ENCODE measurements around the gene PLAC8.
"Not testable (repeated sequence)": the region's sequence is repeated elsewhere in the genome, so short reads cannot be mapped to it uniquely, and the experiment has no call there.

The PLAC8 gene, protein sequence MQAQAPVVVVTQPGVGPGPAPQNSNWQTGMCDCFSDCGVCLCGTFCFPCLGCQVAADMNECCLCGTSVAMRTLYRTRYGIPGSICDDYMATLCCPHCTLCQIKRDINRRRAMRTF

DNA sequence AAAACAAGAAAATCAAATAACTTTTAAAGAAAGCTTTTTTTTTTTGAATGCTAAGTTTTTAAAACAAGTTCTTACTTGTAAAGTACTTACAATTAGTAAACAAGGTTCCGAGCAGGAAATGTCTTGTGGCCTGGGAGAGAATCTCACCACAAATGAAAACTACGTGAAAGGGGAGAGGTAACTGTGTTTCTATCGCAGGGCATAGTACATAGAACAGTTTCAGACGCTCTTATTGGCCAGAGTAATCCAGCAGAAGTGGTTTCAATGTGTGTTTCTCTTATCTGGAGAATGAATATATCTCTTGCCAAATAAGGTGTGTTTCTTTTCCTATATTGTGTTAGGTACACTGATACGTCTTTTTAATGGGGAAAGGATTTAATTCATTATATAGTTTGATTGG lies at the start of gene PLAC8:
PLAC8 (minus strand) TSS at position 154 of the 400 bp plus-strand sequence. CDS start 6,808 bp downstream, outside the sequence.
- no peak for DNase-seq

DNA sequence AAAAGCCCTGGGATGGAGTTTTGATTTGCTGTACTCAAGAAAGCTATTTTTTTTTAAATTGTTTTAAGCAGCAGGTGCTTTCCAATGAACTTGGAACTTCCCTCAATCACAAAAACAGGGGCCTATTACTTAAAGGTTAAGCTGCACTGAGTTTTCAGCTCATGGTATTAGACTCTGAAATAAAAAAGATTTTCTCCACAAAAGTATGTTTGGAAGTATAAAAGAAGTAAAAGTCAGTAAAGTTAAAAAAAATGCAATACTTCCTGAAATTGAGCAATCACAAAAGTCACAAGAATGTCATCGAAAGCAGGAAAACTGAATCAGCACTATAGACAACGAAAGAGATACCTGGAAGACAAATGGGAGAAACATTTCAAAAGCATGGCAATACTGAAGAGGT lies 38.9 kb upstream of the PLAC8 start:
- DNase-seq = no peak

DNA sequence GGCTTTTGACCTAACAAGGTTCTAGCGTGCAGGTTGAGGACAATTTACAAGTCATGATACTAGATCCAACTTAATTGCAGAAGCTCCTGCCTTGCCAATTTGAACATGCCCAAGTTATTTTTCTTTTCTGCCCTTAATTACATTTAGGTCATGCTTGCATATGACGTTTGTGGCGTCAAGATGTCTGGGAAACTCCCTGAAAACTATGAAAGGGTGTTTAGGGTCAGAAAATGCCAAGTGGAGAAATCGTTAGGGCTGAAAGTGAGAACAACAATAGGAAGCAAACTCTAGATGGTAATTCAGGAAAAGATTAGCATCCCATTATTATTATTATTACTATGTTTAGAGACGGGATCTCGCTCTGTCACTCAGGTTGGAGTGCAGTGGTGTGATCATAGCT lies 38.2 kb upstream of the PLAC8 start:
- DNase-seq = no peak

DNA sequence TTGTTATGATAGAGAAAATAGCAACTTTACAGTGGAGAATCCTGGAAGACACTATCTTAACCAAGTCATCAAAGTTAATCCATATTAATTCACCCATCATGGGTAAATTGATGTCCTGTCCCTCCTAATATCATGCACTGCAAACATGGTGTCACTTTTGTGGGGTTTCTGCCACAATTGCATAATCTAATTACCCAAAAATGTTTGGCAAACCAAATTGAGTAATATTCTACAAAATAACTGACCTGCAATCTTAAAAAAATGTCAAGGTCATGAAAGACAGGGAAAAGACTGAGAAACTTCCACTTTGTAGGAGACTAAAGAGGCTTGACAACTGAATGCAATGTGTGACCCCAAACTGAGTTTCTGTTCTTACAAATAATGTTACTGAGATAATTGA lies 37.1 kb upstream of the PLAC8 start:
- DNase-seq = no peak

DNA sequence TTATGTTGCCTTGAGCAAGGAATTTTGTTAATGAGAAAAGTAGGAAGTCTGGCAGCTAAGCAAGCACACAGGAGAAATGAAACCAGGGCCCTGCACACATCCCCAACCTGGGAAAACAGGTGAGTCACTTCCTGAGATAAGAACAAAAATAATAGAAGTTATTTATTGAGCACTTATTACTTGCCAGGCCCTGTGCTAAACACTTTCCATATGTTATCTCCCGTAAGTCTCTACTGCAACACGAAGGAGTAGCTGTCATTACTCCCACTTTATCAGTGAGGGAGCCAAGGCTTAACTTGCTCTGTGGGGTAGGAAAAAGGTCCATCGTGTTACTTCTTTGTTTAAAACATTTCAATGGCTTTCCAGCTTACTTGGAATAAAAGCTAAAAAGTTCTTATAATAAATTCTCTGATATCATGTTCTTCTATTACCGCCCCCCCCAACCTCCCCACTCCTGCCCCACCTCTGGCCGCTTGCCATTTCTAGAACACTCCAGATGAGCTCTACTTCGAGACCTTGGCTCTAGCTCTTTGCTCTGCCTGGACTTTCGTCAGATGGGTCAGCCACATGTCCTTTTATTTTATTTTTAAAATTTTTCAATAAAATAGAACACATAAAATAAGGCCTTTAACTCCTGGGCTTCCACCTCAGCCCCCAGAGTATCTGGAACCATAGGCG lies 36.3 kb upstream of the PLAC8 start:
- no peak for DNase-seq

DNA sequence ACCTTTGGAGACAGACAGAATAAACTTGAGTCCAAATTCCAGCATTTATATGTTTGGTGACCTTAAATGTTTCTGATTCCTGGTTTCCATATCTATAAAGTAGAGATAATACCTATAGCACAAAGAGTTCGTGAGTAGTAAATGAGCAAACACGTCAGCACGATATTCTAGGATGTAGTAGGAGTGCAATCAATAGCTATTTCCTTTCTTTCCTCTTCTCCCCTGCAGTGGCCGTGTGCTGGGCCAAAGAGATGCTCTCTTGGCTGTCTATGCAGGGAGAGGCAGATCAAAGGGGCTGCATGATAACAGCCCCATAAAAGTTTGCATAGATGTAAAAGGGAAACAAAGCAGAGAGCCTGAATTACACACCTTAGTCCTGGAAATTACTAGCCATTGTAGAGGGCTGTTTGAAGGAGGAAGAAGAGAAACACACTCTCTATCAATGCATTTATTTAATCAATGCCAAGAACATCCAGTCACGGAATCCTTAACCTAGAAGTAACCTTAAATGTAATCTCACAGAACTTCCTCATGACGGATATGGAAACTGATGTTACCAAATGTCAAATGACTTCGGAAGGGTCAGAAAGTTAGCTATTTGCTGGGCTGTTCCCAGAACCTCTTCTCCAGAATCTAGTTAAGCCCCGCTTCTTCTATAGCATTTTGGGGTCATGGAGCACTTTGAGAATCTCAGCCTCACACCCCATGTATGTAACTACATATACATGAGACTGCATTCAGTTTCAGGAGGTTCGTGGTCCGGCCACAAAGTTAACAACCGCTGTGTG lies 35.5 kb upstream of the PLAC8 start:
- peak; percentile 44 to 63 for DNase-seq

DNA sequence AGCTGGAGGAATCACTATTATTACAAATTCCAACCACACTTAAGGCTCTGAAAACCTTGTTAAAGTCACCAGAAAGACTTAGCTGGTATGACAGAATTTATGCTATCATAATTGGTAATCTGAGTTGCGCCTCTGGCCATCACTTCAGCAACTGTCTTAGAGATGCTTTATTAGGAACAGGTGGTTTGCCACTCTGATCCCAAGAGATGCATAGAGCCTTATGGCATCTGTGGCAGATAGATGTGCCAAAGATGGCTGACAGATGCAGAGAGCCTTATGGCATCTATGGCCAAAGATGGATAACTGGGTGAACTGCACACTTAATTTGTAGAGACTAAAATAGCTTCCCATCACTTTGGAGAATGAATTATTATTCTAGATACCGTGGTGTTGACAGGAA lies 32.3 kb upstream of the PLAC8 start:
- no peak for DNase-seq

DNA sequence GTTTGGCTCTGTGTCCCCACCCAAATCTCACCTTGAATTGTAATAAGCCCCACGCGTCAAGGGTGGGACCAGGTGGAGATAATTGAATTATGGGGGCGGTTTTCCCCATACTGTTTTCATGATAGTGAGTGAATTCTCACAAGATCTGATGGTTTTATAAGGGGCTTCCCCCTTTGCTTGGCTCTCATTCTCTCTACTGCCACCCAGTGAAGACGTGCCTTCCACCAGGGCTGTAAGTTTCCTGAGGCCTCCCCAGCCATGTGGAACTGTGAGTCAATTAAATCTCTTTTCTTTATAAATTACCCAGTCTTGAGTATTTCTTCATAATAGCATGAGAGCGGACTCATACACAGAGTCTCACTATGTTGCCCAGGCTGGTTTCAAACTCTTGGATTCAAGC lies 31.2 kb upstream of the PLAC8 start:
- DNase-seq = not testable (repeated sequence)

DNA sequence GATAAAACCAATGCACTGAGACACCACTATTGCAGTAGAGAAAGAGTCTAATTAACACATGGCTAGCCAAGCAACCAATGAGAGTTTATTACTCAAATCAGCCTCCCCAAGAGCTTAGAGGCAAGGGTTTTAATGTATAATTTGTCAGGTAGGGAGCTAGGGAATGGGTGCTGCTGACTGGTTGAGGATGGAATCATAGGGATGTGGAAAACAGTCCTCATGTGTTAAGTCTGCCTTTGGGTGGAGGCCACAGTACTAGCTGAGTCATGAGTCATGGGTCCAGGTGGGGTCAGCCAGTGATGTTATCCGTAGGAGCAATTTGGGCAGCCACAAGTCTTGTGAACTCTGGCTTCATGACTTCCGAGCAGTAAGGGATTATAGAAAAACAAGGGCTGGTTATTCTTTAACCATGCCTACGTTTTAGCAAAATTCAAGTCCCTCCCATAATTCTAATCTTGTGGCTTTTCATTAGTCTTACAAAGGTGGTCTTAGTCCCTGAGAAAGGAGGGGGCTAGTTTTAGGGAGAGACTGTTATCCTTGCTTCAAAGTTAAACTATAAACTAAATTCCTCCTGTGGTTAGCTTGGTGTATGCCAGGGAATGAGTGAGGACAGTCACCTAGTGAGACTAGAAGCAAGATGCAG lies 25.1 kb upstream of the PLAC8 start:
- no peak for DNase-seq

DNA sequence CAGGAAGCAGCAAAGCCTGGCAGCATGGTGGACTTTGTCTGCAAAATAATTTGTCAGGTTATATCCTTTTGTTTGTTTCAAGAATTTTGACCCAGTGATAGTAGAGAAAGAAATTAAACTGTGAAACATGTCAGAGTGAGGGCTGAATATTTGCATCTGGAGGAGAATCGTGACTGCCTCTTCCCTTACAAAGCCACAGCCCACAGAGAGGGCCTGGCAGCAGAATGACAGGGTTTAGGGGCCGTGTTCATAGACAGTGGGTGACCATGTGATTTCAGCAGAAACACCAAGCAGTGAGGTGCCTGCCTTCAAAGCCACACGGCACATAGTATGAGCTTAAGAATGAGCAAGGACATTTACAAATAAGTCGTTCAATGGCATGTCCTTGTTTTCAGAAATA lies 24.4 kb upstream of the PLAC8 start:
- no peak for DNase-seq

DNA sequence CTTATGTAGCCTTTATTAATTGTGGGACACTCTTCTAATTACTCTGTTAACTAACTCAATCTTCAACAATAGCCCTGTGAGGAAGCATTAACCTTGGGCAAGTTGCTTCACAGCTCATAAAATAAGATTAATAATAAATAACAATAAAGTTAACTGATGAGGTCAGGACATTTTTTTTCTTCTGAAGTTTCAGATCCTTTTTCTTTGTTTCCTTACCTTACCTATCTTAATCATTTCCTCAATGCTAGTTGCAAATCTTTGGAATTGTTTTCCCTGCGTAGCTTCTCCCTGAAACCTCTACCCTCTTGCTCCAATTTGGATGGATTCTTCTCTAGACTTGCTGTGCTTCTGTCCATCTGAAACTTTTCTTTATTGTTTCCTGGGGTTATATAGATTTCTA lies 17.5 kb upstream of the PLAC8 start:
- no peak for DNase-seq

DNA sequence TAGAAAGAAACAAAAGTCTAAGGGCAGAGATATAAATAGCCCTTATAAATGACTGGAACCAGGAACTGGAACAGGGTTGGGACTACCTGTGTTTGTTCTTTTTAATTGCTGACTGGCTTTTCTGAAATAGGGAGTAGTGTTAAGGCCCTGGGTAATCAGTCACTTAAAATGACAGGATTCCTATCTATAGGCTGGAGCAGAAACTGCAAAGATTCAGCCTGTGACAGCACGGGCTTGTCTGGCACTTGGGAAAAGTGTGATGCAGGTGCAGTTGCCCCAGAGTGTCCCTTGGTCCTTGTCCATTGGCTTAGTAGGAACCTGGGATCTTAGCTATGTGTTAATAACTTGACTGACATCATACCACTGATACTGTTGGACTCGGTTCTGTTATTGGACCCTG lies 14.7 kb upstream of the PLAC8 start:
- DNase-seq = no peak

DNA sequence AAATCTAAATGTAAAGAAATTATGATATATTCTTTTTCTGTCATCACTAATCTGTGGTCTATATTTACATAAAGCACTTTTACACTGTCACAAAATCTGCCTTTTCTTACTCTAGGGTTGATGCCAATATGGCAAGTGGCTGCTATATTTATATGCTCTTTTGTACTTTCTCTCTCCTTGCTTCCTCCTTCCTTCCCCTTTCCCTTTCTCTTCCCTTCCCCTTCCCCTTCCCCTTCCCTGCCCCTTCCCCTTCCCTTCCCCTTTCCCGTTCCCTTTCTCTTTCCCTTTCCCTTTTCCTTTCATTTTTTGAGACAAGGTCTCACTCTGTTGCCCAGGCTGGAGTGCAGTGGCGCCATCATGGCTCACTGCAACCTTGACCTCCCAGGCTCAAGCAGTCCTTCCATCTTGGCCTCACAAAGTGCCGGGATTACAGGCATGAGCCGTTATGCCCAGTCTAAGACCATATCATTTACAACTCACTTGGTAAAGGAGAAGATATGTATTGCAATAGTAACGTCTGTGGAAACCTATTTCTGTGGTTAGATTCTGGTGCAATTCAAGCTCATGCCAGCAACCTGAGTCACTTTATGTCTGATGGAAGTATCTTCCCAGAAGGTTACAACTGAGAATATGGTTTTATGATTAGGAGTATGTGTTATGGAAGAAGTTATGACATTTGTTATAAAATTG lies 13.9 kb upstream of the PLAC8 start:
- no peak for DNase-seq

DNA sequence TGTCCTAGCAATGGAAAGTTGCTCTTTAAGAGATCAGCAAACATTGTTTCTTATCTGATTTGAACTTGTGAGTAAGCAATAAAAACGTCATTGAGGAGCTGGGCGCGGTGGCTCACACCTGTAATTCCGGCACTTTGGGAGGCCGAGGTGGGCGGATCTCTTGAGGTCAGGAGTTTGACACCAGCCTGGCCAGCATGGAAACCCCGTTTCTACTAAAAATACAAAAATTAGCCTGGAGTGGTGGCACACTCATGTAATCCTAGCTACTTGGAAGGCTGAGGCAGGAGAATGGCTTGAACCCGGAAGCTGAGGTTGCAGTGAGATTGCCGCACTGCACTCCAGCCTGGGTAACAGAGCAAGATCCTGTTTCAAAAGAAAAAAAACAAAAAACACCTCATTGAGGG lies 11.2 kb upstream of the PLAC8 start:
- DNase-seq = no peak

DNA sequence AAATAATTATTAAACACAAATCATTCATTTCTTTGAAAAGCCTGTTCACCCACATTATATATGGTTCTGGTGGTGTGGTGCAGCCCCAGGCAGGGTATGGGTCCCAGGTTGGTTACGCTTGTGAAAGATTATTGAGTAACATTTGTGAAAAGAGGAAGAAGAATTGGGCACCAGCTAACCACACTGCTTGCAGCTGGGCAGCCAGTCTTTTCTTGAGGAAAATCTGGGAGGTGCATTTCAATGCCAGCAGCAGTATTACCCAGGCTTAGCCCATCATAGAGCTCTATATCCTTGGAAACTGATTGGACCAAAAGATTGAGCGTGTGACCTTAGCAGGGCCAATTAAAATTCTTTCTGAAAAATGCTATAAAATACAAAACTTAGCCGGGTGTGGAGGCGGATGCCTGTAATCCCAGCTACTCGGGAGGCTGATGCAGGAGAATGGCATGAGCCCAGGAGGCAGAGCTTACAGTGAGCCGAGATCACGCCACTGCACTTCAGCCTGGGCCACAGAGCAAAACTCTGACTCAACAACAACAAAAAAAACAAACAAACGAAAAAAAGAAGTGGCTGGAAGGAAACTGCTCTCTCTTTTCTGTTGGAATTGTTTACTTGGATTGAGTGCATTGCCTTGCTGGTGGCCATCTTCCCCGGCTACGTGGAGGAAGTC lies 9.7 kb upstream of the PLAC8 start:
- no peak for DNase-seq

DNA sequence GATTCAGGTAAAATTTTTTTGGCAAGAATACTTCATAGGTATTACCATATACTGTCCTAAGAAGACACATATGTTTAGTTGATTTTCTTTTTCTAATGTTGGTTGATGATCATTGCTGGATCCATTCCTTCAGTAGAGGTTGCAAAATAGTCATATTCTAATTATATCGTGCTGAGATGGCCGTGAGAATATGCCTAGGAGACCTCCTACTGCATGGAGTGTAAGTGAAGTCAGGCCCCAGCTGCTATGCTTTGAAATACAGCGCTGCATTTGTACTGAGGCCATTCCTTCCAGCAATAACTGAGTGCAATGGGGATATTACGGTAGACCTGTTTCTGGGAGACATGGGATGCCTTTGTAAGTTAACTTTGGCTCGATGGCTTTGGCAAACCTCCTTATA lies 6.7 kb upstream of the PLAC8 start:
- DNase-seq = no peak

DNA sequence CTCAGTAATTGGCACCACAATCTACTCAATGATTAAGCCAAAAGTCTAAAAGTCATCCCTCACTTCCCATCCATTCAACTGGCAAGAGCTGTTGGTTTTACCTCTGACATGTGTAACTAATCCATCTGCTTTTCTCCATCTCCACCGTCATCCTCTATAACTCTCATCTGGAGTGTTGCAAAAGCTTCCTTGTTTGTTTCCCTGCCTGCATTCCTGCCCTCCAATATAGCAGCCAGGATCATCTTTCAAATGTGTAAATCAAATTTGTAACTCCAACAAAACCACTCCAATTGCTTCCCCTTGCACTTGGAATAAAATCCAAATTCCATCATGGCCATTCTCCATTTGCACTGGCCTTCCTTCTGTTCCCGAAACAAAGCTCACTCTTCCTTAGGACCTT lies 4.3 kb upstream of the PLAC8 start:
- no peak for DNase-seq

DNA sequence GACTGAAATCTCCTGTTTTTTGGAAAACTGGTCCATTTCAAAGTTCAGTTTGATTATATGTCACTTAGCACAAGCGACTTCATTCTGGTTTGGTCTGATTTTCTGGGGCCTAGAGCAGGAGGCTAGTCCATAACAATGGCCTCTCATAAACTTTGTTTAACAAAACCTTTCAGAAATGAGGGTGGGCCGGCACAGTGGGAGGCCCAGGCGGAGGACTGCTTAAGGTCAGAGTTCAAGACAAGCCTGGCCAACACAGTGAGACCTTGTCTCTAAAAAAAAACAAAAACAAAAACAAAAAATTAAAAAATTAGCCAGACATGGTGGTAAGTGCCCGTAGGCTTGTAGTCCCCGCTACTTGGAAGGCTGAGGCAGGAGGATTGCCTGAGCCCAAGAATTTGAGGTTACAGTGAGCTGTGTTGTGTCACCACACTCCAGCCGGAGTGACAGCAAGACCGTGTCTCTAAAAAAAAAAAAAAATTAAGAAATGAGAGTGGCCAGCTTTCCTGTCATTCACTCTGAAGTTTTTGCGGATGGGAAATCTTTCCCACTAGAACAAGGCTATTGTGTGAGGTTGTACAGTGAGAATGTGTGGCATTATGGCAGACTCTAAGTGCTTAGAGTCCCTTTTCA lies 1.2 kb upstream of the PLAC8 start:
- DNase-seq = no peak

DNA sequence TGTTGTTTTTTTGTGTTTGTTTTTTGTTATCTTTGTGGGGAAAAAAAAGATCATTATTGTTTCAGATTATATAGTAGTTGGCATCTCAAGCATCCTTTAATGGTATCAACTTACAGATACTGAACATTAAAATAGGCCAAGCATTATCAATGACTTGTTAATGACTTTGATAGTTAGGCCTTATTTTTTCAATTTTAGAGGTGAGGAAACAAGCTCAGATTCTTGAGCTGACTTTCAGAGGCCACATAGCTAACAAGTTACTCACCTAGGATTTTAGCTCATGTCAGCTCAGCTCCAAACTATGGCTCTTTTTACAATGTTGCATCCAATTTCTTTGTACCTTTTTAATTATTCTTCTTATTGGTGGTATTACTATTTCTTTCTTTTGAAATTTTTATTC lies 471 bp upstream of the PLAC8 start:
- no peak for DNase-seq

DNA sequence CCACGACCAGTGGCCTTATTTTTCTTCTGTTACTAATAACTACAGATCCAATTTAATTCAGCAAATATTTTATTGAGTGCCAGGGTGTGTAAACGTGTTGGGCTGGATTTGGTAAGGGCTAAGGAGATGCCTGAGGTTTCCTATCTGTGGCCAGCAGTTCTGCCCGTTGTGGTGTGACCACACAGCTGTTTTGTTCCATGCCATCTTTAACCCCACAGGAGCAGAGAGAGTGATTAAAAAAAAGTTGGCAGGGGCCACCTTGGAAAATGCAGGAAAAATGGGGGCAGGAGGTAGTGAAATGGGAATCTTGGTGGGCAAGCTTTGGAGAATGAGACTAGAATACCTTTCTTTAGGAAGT lies 1.1 kb downstream of the PLAC8 start:
- DNase-seq = no peak

DNA sequence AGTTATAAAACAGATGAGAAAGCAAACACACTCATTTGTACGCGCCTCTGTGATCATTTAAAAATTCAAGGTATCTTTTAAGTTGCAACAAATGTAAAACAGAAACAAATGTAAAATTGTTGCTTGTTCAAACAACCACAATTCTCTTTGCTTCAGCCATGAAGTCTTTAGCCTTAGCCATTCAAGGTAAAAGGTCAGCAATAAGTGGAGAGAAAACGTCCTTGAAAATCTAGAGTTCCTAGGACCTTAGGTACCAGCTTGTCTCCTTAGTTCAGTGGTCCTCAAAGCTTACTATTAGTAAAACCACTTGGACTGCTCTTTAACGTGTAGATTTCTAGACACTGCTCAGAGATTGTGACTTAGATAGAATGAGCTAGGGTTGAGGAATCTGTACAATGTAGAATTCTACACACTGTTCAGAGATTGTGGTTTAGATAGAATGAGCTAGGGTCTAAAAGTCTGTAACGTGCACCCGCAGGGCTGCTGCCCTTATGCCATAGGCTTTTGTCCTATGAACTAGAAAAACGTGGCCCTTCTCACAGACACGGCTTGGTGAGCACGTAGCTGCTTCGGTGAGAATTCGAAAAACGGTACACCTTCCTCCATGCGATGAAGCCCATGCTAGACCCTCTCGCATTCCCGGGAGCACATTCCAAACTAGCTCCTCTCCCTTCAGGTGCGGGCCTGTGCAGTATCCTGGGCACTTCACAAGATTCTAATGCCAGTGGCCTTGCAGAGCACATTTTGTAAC lies 1.7 kb downstream of the PLAC8 start:
- no peak for DNase-seq

DNA sequence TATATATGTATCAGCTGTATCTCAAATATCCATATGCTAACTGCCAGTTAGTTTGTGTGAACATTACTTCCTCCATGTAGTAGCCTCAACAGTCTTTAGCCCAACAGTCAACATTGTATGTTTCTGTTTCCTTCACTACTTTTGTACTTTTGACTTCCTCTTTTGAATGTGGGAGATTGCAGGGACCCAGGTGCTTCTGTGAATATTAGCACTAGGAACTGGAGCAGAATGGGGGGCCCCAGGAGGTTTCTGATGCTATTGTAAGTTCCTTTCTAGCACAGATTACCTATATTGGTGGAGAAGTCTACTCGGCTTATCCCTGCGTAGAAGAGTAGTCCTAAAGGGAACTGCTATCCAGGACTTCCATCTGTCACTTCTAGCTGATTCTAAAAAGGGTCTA lies 2.3 kb downstream of the PLAC8 start:
- DNase-seq = no peak
